Glomerular visceral epithelial cell (primary cell): ENCODE results near the gene OR7E24.
A peak's percentile ranks its signal among the peaks of the same experiment; 100 is the strongest.
"Not testable (repeated sequence)": the region's sequence is repeated elsewhere in the genome, so short reads cannot be mapped to it uniquely, and the experiment has no call there.

ENCODE experiments used
- DNase-seq: peaks from one replicate; pipeline ENCODE4 v3.0.0-alpha.2; 2016; ENCODE audit errors: extremely low spot score

OR7E24 gene

GRCh38 chr19:9250630-9251029 is at the start of gene OR7E24:
Gene OR7E24 (plus strand): TSS chr19:9250930. CDS start chr19:9251044, 114 bp downstream.
- no peak for DNase-seq

GRCh38 chr19:9205501-9206113 is 45.1 kb upstream of the OR7E24 start:
- DNase-seq: peak; percentile 43

GRCh38 chr19:9219489-9219888 is 31.2 kb upstream of the OR7E24 start, which contains the start of gene OR7D4:
Gene OR7D4 (minus strand): TSS chr19:9219589. CDS start chr19:9214837, 4,752 bp downstream.
- DNase-seq: no peak

- DNase-seq: no peak
These were observed 506 bp downstream of the OR7E24 start for GRCh38 chr19:9251236-9251635.

- DNase-seq: not testable (repeated sequence)
These were observed 32.8 kb downstream of the OR7E24 start for GRCh38 chr19:9283485-9283884.

- no peak for DNase-seq
These were observed 38.6 kb downstream of the OR7E24 start for GRCh38 chr19:9289231-9289884.

GRCh38 chr19:9295411-9295849 is 44.7 kb downstream of the OR7E24 start:
- peak; percentile 22 for DNase-seq

- no peak for DNase-seq
These were observed 45.6 kb downstream of the OR7E24 start for GRCh38 chr19:9296336-9296735.
